CD4-positive, alpha-beta T cell treated with Interleukin-17A for 4 hours (primary cell): Measurements from ENCODE around the gene IQCM.

Experiments used
- DNase-seq: peaks from one replicate; pipeline ENCODE4 v3.0.0-alpha.2; 2020; ENCODE audit warnings: mixed read lengths

Gene IQCM, protein sequence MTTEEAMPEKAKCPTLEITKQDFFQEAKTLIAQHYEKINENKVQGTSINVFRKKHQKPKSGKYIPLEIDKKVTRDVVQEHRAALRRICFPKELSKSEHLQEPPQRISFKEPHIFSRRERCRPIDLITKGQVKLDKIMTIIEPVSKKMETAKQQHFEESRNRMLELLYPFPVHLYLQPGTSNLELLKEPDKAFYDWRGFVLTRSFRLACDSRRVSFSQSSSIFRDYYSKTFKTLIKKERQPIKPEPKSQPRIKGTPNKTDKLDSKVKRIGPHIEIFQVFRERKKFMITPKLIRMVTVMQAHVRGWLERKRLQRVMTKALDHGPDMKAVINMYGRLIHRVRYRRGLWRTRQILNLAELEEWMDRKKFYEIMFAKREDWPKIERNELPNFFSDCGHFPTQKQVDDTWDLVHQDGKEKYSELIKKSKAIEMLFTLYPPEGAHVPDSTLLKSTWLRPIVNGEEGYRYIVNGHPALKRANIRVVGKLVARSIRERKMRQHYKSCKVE

GRCh38 chr4:149815743-149816142, at the start of gene IQCM:
TSS of gene IQCM (minus strand) at chr4:149815843. CDS start at chr4:149742691, 73,152 bp downstream.
- no peak for DNase-seq

DNA sequence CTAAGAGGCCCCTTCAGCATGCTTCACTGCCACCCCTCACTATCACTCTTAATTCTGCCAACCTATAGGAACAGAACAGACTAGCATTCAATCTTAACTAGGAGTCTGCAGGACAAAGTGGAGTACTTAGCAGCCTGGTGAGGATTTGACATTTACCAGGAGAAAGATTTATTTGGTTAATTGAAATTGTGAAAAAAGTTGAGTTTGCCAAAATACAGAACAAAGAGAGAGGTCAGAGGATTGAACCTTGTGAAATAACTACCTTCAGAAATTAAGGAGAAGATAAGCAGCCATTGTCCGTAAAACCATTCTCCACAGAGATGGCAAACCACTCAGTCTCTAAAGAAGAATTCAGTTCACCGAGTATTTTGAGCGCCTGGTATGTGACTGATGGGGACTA, 41.8 kb upstream of the IQCM start:
- no peak for DNase-seq

DNA sequence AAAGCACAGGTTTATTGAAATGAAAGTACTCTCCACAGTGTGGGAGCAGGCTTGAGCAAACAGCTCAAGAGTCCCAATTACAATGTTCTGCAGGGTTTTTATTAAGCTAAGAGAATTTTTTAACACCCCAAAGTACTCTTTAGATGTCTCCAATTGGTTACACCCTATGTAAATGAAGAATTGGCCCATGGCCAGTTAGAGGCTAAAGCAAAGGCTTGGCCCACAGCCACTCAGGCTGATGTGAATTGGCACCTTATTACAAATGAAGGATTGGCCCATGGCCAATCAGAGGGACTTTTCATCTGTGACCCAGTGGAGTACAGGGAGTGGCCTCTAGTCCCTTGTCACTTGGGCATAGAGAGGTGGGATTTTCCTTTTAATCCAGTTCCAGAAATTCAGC, 30.1 kb upstream of the IQCM start:
- no peak for DNase-seq

- DNase-seq, result no peak
Measured at GRCh38 chr4:149841686-149842085, 26.0 kb upstream of the IQCM start.

- DNase-seq, result no peak
Measured at GRCh38 chr4:149838036-149838435, 22.4 kb upstream of the IQCM start.

- no peak for DNase-seq
Measured at GRCh38 chr4:149836546-149836945, 20.9 kb upstream of the IQCM start.

GRCh38 chr4:149835280-149835679, 19.6 kb upstream of the IQCM start:
- no peak for DNase-seq

GRCh38 chr4:149831656-149832208, 16.1 kb upstream of the IQCM start:
- DNase-seq, result no peak

GRCh38 chr4:149830823-149831222, 15.2 kb upstream of the IQCM start:
- DNase-seq, result no peak

DNA sequence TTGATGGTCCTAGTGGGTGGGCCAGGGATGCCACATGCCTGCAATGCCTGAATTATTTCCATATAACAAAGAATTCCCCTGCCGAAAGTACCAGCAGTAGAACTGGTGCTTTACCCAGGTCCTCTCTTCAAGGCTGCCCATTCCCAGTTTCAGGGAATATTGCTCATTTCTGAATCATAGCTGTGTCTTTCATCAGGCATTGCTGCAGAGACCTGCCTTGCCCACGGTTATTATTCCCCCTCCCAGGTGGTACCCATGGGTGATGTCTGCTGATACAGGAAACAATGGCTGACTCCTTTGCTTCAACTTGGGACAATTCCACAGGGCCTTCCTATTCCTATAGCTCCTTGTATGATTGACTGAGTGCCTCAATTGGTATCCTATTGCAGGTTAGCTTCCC, 9.7 kb upstream of the IQCM start:
- no peak for DNase-seq

DNA sequence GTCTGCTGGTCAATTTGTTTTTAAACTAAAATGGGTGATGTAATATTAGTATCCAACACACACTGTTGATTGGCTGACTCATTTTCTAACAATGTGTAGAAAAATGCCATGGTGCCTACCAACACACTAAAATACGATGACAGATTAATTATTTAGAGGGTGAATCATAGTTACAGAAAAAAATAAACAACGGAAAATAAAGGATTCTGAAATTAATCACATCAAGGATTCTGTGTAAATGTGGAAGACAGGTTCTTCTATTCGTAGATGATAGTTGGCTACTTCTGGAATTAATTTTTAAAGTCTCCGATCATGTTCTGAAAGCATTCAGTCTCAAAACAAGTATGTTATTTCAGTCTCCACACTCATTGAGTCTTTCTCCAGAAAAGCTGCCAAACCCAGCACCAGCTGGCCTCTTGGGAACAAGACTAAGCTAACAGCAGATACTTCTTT, 8.2 kb upstream of the IQCM start:
- no peak for DNase-seq

DNA sequence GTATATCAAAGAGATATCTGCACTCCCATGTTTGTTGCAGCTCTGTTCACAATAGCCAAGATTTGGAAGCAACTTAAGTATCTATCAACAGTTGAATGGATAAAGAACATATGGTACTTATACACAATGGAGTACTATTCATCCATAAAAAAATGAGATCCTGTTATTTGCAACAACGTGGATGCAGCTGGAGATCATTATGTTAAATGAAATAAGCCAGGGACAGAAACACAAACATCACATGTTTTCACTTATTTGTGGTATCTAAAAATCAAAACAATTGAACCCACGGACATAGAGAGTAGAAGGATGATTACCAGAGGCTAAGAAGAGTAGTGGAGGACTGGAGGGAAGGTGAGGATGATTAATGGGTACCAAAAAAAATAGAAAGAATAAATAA, 14.2 kb downstream of the IQCM start:
- no peak for DNase-seq

- DNase-seq, result no peak
Measured at GRCh38 chr4:149799546-149799945, 16.1 kb downstream of the IQCM start.

DNA sequence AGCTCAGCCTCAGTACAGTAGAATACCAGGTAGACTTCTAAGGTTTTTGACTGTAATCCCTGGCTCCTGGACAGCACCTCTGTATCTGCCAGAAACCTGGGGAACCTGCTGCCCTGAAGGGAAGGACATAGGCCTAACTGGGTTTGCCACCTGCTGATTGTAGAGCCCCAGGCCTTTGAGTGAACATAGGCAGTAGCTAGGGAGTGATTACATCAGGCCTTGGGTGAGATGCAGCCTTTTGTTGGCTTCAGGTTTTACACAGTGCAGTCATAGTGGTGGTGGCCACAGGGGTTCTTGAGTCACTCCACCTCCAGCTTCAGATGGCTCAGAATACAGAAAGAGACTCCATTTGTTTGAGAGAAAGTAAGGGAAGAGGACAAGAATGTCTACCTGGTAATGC, 19.3 kb downstream of the IQCM start:
- DNase-seq, result no peak

DNA sequence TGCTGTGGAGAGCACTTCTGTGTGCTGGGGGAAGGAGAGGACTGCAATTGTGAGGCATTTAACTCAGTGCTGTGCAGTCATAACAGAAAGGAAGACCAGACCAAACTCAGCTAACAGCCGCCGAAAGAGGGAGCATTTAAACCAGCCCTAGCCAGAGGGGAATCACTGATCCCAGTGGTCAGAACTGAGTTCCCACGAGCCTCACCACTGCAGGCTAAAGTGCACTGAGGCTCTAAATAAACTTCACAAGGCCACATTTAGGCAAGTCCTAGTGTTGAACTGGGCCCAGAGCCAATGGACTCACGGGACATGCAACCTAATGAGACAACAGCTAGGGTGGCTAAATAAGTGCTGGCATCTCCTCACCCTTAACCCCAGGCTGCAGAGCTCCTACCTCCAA, 20.4 kb downstream of the IQCM start:
- DNase-seq, result no peak

- no peak for DNase-seq
Measured at GRCh38 chr4:149794352-149794751, 21.3 kb downstream of the IQCM start.

DNA sequence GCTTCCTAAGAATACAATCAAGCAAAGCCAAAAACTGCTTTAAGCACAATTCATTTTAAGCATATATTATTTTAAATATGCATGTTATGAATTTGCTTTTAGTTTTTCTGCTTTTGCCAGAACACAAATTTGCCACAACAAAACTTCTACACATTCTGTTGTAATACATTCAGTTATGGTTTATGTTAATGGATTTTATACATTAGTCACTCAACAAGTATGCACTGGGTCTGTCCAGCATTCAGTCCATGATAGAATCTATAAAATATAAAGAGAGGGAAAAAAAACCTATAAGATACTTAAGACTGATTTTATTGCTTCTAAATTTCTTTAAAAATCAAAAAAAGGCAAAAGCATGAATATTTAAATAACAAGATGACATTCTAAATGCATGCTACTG, 22.2 kb downstream of the IQCM start:
- no peak for DNase-seq

GRCh38 chr4:149791851-149792250, 23.8 kb downstream of the IQCM start:
- no peak for DNase-seq

DNA sequence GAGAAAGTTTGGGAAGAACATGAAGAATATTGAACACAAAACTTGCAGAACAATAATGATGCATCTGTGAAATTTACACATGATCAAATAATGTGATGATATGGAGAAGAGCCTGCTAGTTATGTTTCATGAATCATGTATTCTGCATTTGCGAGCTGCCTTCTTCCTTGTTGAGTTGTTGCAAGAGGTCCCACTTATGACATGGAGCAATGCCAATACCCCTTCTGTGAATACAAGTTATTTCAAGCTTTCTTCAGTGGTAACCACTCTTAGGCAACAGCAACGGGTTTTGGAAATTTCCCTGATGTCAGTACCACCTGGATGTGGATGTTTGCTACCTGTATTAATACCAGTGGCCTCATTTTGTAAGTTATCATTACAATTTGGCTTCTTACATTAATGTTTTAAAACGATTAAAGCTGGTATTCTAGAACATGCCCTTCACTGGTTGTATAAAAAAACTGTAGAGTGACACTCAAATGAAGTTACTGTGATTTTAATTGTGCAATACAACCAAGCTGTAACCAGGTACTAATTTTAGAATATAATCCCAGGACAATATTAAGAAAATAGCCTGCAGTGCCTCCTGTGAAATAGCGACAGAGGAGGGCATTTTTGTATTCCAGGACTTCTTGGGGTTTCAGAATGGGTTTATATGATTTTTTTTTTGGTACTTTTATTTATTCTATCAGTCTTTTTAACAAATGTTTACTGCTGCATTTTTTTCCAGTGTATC, 25.3 kb downstream of the IQCM start:
- DNase-seq, result no peak

DNA sequence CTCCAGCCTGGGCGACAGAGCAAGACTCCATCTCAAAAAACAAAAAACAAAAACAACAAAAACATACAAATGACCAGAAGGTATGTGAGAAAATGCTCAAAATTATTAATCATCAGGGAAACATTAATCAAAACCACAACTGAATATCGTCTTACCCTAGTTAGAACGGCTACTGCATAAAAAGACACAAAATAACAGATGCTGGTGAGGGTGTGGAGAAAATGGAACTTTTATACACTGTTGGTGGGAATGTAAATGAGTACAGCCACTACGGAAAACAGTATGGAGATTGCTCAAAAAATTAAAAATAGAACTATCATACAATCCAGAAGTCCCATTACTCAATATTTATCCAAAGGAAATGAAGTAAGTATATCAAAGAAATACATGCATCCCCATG, 27.3 kb downstream of the IQCM start:
- DNase-seq, result no peak

DNA sequence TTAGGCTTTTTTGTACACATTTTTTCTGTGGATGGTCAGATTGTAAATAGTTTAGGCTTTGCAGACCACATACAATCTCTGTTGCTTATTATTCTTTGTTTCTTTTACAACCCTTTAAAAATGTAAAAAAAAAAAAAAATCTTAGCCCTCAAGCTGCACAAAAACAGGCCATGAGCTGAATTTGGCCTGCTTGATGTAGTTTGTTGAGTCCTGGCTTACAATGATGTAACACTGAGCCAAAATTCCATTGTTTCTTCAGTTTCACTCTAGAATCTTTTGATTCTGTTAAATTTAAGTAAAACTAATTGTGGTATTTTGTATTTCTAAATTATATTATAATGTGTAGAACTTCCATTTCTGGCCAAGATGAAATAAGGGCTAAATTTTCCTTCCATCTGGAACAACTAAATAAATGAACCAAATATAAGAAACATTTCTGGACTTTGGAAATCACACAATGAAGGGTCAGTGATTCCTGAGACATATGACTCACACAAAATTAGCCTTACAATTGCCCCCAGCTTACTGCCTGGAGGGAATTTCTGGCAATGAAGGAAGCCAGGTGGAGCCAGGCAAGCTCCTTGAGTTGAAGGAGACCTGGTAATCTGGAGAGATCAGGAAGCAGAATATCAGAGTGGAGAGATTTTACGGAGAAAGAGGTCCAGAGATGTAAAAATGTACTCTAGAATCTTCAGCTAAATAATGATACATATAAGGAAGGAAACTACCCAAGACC, 29.8 kb downstream of the IQCM start:
- DNase-seq, result no peak

GRCh38 chr4:149784018-149784417, 31.6 kb downstream of the IQCM start:
- DNase-seq, result no peak

- DNase-seq, result no peak
Measured at GRCh38 chr4:149781150-149781549, 34.5 kb downstream of the IQCM start.
